PFSK-1 (cell line): ENCODE results near the gene SEMA3A.

ENCODE experiments used
- POLR2AphosphoS5 ChIP-seq: IDR thresholded peaks from 2 replicates; pipeline ENCODE4 v1.6.1; 2012; ENCODE audit warnings: low read depth, mild to moderate bottlenecking, control low read depth, low read length, moderate library complexity
- REST ChIP-seq, 2 experiments: IDR thresholded peaks; 2 replicates each; pipeline versions ENCODE4 v1.6.1 to v1.8.0; 2011 to 2012; ENCODE audit warnings: low read depth in 2 of 2, low read length in 2 of 2, control low read depth in 1 of 2, inconsistent platforms in 1 of 2, mild to moderate bottlenecking in 1 of 2, moderate library complexity in 1 of 2; ENCODE audit not compliant: insufficient read depth in 1 of 2

DNA sequence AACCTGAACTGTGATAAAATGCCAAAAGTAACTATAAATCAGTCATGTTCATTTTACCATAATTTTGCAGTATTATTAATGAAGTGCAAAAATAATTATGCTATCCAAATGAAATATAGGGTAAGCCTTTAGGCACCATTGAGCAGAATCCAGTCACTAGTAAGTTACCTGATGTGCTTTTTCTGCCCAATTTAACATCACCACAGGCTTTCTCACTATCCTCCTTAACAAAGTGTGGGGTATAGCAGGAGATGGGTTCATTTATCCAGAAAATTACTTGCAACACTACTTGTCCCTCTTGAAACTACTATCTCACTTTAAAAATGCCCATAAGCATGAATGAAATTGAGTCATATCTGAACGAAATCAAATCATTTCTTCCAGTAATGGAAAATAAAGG is 211.0 kb downstream of the SEMA3A start:
- TF ChIP-seq POLR2AphosphoS5 = no peak
- TF ChIP-seq REST (IDR thresholded peaks at IDR 0.05; ENCODE audit: insufficient read depth in 1 of 2, low read depth in 2 of 2, low read length in 2 of 2) = no peak
